GM21367 (cell line): ENCODE results near the gene RPS6KA5.

ENCODE experiments used
- ATAC-seq: cut with Tn5 transposase; IDR thresholded peaks from one replicate; pipeline ENCODE4 v1.9.1; 2021; ENCODE audit not compliant: unreplicated experiment

The RPS6KA5 gene

GRCh38 chr14:90812109-90812508, 248.3 kb downstream of the RPS6KA5 start:
- ATAC-seq = no peak

GRCh38 chr14:90811641-90812040, 248.8 kb downstream of the RPS6KA5 start:
- ATAC-seq = no peak

GRCh38 chr14:90810806-90811205, 249.6 kb downstream of the RPS6KA5 start:
- ATAC-seq = no peak

GRCh38 chr14:90809530-90810312, 250.7 kb downstream of the RPS6KA5 start:
- ATAC-seq = no peak

GRCh38 chr14:90808759-90809529, 251.5 kb downstream of the RPS6KA5 start:
- no peak for ATAC-seq

DNA sequence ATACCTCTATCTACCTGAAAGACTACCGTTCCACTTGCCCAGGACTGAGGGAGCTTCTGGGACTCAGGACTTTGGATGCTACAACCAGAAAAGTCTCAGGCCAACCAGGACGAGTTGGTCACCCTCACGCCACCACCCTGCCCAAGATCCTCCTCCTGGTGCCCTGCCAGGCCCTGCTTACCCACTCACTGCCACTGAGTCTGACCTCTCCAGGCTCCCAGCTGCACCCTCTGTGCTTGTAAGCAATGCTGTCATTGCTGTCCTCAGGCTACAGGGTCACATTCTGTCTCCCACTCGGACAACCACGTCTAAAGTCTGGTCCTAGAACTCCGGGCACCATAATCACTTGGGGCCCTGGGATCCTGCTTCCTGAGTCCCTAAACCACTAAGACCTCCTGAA, 253.4 kb downstream of the RPS6KA5 start:
- ATAC-seq = no peak

DNA sequence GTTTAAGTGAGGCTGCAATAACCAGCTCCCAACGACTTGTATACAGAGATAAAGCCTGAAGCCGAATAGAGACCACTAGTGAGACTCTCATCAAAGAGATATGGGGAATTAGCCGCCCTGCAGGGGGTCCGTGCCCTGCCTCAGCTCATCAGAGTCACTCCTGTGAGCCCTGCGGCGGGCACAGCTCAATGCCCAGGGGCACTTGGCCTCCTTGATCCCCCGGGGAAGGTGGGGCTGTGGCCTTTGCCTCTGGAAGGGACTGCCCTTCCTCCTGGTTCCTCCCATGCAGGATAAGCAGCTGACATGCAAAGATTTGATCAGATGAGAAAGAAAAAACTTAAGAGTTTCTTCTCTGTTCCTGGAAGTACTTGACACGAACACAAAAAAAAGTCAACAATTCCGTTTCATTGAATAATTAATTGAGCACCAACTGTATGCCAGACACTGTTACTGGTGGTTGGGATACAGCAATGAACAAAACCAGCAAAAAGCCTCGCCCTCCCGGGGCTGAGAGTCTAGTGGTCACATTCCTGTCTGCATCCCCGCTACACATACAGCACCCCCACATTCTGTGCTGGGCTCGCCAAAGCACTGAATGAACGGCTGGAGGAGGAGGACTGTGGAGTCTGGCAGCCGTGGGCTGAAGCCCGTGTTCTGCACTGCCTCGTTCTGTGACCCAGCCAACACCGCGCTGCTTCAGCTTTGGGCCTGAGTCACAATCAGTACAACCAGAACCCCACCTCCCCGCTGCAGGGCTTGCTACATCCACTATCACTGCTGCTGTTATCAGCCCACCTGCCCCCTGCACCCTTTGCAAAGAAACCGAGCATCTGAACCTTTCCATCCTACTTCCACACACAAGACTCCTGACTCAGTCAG, 254.5 kb downstream of the RPS6KA5 start:
- ATAC-seq = no peak

DNA sequence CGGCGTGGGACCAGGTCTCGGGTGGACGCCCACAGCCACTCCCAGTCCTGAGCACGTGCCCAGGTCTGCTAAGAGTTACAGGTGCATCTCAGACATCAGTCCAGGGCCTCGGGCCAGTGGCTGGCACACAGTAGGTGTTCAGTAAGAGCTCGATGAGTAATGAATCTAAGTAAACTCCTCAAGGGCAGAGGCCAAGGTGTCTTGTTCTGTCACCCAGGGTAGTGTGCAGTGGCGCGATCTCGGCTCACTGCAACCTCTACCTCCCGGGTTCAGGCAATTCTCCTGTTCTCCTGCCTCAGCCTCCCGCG, 255.4 kb downstream of the RPS6KA5 start:
- no peak for ATAC-seq

DNA sequence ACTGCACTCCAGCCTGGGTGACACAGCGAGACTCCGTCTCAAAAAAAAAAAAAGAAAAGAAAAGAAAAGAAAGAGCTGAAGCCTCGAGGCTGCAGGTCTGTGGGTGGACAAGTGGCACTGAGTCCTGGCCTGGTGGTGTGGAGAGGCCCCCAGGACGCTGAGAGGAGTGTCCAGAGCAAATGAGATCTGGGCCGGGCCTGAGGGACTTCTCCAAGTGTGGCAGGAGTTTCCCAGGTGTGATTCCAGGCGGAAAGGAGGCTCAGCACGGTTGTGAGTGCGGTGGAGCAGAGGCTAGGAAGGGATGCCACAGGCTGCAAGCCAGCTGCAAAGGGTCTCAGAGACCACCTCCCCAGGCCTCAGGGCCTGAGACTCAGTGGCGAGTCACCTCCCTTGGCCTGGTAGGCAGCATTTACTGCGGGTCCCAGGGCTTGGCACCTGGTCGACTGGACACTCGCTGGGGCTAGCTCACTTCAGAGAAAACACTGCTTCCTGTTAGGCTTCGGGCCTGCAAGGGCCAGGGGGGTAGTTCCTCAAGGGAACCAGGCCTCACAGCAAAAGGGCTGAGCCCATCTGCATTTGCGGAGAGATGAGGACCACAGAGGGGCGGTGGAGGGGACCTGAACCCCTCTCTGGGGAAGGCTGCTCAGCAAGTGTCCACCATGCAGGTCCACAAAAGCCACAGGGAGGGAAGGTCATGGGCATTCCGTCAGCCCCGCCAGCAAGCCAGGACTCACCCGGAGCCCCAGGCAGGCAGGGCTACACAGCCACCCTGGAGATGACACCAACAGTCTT, 256.0 kb downstream of the RPS6KA5 start:
- no peak for ATAC-seq

GRCh38 chr14:90803249-90803648, 257.2 kb downstream of the RPS6KA5 start:
- no peak for ATAC-seq

DNA sequence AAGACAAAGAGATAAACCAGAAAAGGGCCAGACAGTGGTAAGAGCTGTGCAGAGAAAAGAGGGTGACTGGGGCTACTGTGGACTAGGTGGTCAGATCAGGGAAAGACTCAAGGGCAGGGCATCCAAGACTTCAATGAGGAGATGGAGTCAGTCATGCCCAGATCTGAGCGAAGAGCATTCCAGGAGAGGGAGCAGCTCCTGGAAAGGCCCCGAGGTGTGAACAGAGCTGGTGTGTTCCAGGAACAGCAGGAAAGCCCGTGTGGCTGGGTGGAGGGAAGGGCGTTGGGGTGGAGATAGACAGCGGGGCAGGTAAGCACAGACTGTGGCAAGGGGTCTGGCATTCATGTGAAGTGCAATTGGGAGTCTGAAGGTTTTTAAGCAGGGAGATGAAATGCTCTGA, 261.0 kb downstream of the RPS6KA5 start:
- ATAC-seq = no peak

DNA sequence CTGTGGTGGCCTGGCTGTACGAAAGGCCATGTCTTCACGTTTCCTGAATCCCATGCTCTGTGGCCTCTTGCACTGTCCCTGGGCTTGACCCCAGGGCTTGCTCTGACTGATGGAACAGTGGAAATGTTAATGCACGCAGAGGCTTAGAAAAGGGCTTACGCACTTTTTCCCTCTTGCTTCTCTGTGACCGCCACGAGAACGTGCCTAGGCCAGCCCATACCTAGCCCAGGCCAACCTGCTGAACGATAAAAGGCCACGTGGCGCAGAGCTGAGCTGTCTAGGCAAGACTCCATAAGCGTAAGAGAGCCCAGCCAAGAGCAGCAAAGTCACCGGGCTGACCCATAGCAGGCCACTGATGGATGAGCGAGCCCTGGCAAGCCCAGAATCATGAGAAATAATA, 262.5 kb downstream of the RPS6KA5 start:
- no peak for ATAC-seq
